DND-41 (cell line): ENCODE measurements around the gene NACC2.

Source experiments
- ATAC-seq: fragments of 200-7000 bp; cut with Tn5 transposase; 3 replicates; pipeline ENCODE4 v1.9.1; 2021; ENCODE audit warnings: low read depth; ENCODE audit not compliant: insufficient read depth
- DNase-seq: peaks from one replicate; pipeline ENCODE4 v3.0.0-alpha.2; 2020
- H2AFZ ChIP-seq: 2 replicates; pipeline ENCODE4 v1.6.0; 2012; ENCODE audit warnings: low read depth, low read length
- H3K27ac ChIP-seq: 2 replicates; pipeline ENCODE4 v1.5.1; 2012; ENCODE audit warnings: low read length, inconsistent platforms
- H3K27me3 ChIP-seq: fragments of 200-600 bp; sonication (generic); 2 replicates; pipeline ENCODE4 v1.6.0; 2012; ENCODE audit warnings: low read length, mild to moderate bottlenecking, inconsistent platforms; ENCODE audit not compliant: insufficient read depth, poor library complexity
- H3K36me3 ChIP-seq: 2 replicates; pipeline ENCODE4 v1.5.1; 2012; ENCODE audit warnings: low read length, inconsistent platforms; ENCODE audit not compliant: insufficient read depth
- H3K4me1 ChIP-seq: 2 replicates; pipeline ENCODE4 v1.5.1; 2012; ENCODE audit warnings: mild to moderate bottlenecking, low read length; ENCODE audit not compliant: insufficient read depth
- H3K4me2 ChIP-seq: 2 replicates; pipeline ENCODE4 v1.6.0; 2012; ENCODE audit warnings: mild to moderate bottlenecking, moderate library complexity, low read length, inconsistent platforms; ENCODE audit not compliant: insufficient read depth
- H3K4me3 ChIP-seq, 2 experiments: fragments of 200-600 bp in 1 of 2; shearing (Covaris generic) in 1 of 2; 2 replicates each; pipeline ENCODE4 v1.5.1; 2012 to 2016; ENCODE audit warnings: inconsistent platforms in 2 of 2, low read length in 2 of 2, mild to moderate bottlenecking in 2 of 2, low read depth in 1 of 2, moderate library complexity in 1 of 2
- H3K79me2 ChIP-seq: 2 replicates; pipeline ENCODE4 v1.6.0; 2012; ENCODE audit warnings: low read length, inconsistent platforms; ENCODE audit not compliant: insufficient read depth
- H3K9ac ChIP-seq: 2 replicates; pipeline ENCODE4 v1.6.0; 2012; ENCODE audit warnings: low read depth, mild to moderate bottlenecking, inconsistent platforms, low read length, moderate library complexity
- H3K9me3 ChIP-seq: 2 replicates; pipeline ENCODE4 v1.5.1; 2012; ENCODE audit warnings: low read length, moderate library complexity, mild to moderate bottlenecking, inconsistent platforms; ENCODE audit not compliant: insufficient read depth, severe bottlenecking
- H4K20me1 ChIP-seq: 2 replicates; pipeline ENCODE4 v1.6.0; 2012; ENCODE audit warnings: low read length; ENCODE audit not compliant: insufficient read depth
- CTCF ChIP-seq: IDR thresholded peaks from 2 replicates; pipeline ENCODE4 v1.5.1; 2012; ENCODE audit warnings: borderline replicate concordance, low read length, moderate library complexity, mild to moderate bottlenecking; ENCODE audit not compliant: poor library complexity, severe bottlenecking; ENCODE audit errors: extremely low read depth
- EZH2 ChIP-seq: IDR thresholded peaks from 3 replicates; pipeline ENCODE4 v1.6.1; 2012; ENCODE audit warnings: borderline replicate concordance, low read depth, mild to moderate bottlenecking, moderate library complexity, low read length, inconsistent platforms; ENCODE audit not compliant: severe bottlenecking

Gene NACC2

GRCh38 chr9:136047775-136048559, 47.1 kb downstream of the NACC2 start:
- Histone ChIP-seq H3K4me2 (no peak overlapping the region), H3K4me1 (no peaks in the 10 kb centered on the region), H4K20me1 (no peaks in the 10 kb centered on the region), H3K36me3 (no peaks in the 10 kb centered on the region), H3K27me3 (no peaks in the 10 kb centered on the region), H3K27ac (no peak overlapping the region), H3K9me3 (no peaks in the 10 kb centered on the region), H3K4me3 (no peak overlapping the region), H2AFZ (no peak overlapping the region), H3K79me2 (no peaks in the 10 kb centered on the region), H3K9ac (no peak overlapping the region)
- DNase-seq (no peak), ATAC-seq (no peak)
- no peak for TF ChIP-seq EZH2
- no peak for TF ChIP-seq CTCF

GRCh38 chr9:136047076-136047774, 47.9 kb downstream of the NACC2 start:
- H3K4me3 ChIP-seq: no peak overlapping the region
- DNase-seq (no peak), ATAC-seq (no peak)
- no peaks in the 10 kb centered on the region for H3K27me3 ChIP-seq
- no peak overlapping the region for H3K4me2 ChIP-seq
- no peaks in the 10 kb centered on the region for H4K20me1 ChIP-seq
- no peak overlapping the region for H3K9ac ChIP-seq
- H3K27ac ChIP-seq: no peak overlapping the region
- no peaks in the 10 kb centered on the region for H3K36me3 ChIP-seq
- H3K4me1 ChIP-seq: no peaks in the 10 kb centered on the region
- TF ChIP-seq CTCF: no peak
- no peak for TF ChIP-seq EZH2
- H3K9me3 ChIP-seq: no peaks in the 10 kb centered on the region
- no peak overlapping the region for H2AFZ ChIP-seq
- H3K79me2 ChIP-seq: no peaks in the 10 kb centered on the region

- H3K4me3 ChIP-seq: no peak overlapping the region
- H3K27me3 ChIP-seq: no peaks in the 10 kb centered on the region
- H3K36me3 ChIP-seq: no peaks in the 10 kb centered on the region
- H2AFZ ChIP-seq: no peak overlapping the region
- H3K27ac ChIP-seq: no peak overlapping the region
- H4K20me1 ChIP-seq: no peaks in the 10 kb centered on the region
- H3K9ac ChIP-seq: no peak overlapping the region
- ATAC-seq: no peak
- no peak overlapping the region for H3K4me2 ChIP-seq
- H3K79me2 ChIP-seq: no peaks in the 10 kb centered on the region
- no peaks in the 10 kb centered on the region for H3K9me3 ChIP-seq
- no peaks in the 10 kb centered on the region for H3K4me1 ChIP-seq
- DNase-seq: no peak
- TF ChIP-seq CTCF (no peak), EZH2 (no peak)
Observed at GRCh38 chr9:136046554-136046920, 48.6 kb downstream of the NACC2 start.
